Gastroesophageal sphincter (tissue), 3 donors: ENCODE data around the gene KLHL28.

Source experiments
- CTCF ChIP-seq, 4 experiments: fragments of 200-600 bp in 2 of 4; fragments of 450-650 bp in 2 of 4; sonication (generic) in 1 of 4; IDR thresholded peaks; one replicate each; pipeline ENCODE4 v1.5.1; 2017 to 2019; ENCODE audit warnings: antibody characterized with exemption in 4 of 4, mild to moderate bottlenecking in 2 of 4, moderate library complexity in 2 of 4
- POLR2A ChIP-seq, 2 donors: fragments of 450-650 bp; IDR thresholded peaks; one replicate each; pipeline ENCODE4 v1.6.1; 2017; ENCODE audit warnings: antibody characterized with exemption in 2 of 2, mild to moderate bottlenecking in 2 of 2, moderate library complexity in 1 of 2

GRCh38 chr14:44940944-44941343 is 20.8 kb downstream of the KLHL28 start:
- TF ChIP-seq CTCF (IDR thresholded peaks at IDR 0.05) (no peak), POLR2A (IDR thresholded peaks at IDR 0.05) (no peak)
